Neuronal stem cell (in vitro differentiated cells): ENCODE measurements around the gene NFS1.

Source experiments
- DNase-seq: peaks from one replicate; pipeline ENCODE4 v3.0.0-alpha.2; 2013; ENCODE audit warnings: low spot score
- H2AFZ ChIP-seq: one replicate; pipeline ENCODE4 v1.6.1; 2013; ENCODE audit warnings: mild to moderate bottlenecking, low read length, inconsistent platforms
- H2AK5ac ChIP-seq: 2 replicates; pipeline ENCODE4 v1.6.1; 2013; ENCODE audit warnings: low read depth, mild to moderate bottlenecking, inconsistent platforms, low read length, moderate library complexity, mixed read lengths
- H2BK120ac ChIP-seq: 2 replicates; pipeline ENCODE4 v1.6.1; 2013; ENCODE audit warnings: low read depth, mild to moderate bottlenecking, inconsistent platforms, low read length, moderate library complexity, mixed read lengths
- H2BK12ac ChIP-seq: one replicate; pipeline ENCODE4 v1.6.1; 2013; ENCODE audit warnings: low read length, inconsistent platforms
- H2BK15ac ChIP-seq: 2 replicates; pipeline ENCODE4 v1.6.1; 2013; ENCODE audit warnings: mild to moderate bottlenecking, low read length, inconsistent platforms, mixed read lengths
- H2BK5ac ChIP-seq: one replicate; pipeline ENCODE4 v1.6.1; 2013; ENCODE audit warnings: inconsistent platforms, mild to moderate bottlenecking, low read length, moderate library complexity
- H3K14ac ChIP-seq: one replicate; pipeline ENCODE4 v1.6.1; 2013; ENCODE audit warnings: low read length, inconsistent platforms
- H3K18ac ChIP-seq: 2 replicates; pipeline ENCODE4 v1.6.1; 2013; ENCODE audit warnings: low read length, inconsistent platforms
- H3K23ac ChIP-seq: 2 replicates; pipeline ENCODE4 v1.6.1; 2013; ENCODE audit warnings: low read depth, mild to moderate bottlenecking, mixed read lengths, low read length, inconsistent platforms; ENCODE audit not compliant: poor library complexity
- H3K27ac ChIP-seq: replicated peaks from 3 replicates; pipeline ENCODE4 v1.5.1; 2013; ENCODE audit warnings: low read length, inconsistent platforms
- H3K27me3 ChIP-seq, 3 experiments: 2 replicates each; pipeline ENCODE4 v1.6.1; 2013; ENCODE audit warnings: low read length in 3 of 3, mild to moderate bottlenecking in 2 of 3, inconsistent platforms in 1 of 3, low read depth in 1 of 3, mixed read lengths in 1 of 3, moderate library complexity in 1 of 3; ENCODE audit not compliant: control insufficient read depth in 3 of 3, insufficient read depth in 3 of 3
- H3K36me3 ChIP-seq, 2 donors: replicated peaks in 1 of 2; 2 replicates each; pipeline ENCODE4 v1.6.1; 2013; ENCODE audit warnings: low read length in 2 of 2; ENCODE audit not compliant: control insufficient read depth in 2 of 2, insufficient read depth in 2 of 2
- H3K4ac ChIP-seq: 2 replicates; pipeline ENCODE4 v1.6.1; 2013; ENCODE audit warnings: inconsistent platforms, mild to moderate bottlenecking, low read length, moderate library complexity
- H3K4me1 ChIP-seq, 2 donors: 1 replicate in 1 of 2; 2 replicates in 1 of 2; pipeline ENCODE4 v1.6.1; 2013; ENCODE audit warnings: low read length in 2 of 2, low read depth in 1 of 2; ENCODE audit not compliant: control insufficient read depth in 2 of 2, insufficient read depth in 1 of 2
- H3K4me2 ChIP-seq: one replicate; pipeline ENCODE4 v1.6.1; 2013; ENCODE audit warnings: mild to moderate bottlenecking, low read length, inconsistent platforms; ENCODE audit not compliant: insufficient read depth, poor library complexity, severe bottlenecking
- H3K4me3 ChIP-seq, 2 donors: 2 replicates each; pipeline ENCODE4 v1.5.1; 2013; ENCODE audit warnings: low read length in 2 of 2, mild to moderate bottlenecking in 2 of 2, inconsistent platforms in 1 of 2, moderate library complexity in 1 of 2
- H3K79me1 ChIP-seq: one replicate; pipeline ENCODE4 v1.6.1; 2013; ENCODE audit warnings: low read depth, mild to moderate bottlenecking, inconsistent platforms, low read length, moderate library complexity
- H3K9ac ChIP-seq: one replicate; pipeline ENCODE4 v1.6.1; 2013; ENCODE audit warnings: mild to moderate bottlenecking, low read depth, low read length, inconsistent platforms; ENCODE audit not compliant: poor library complexity
- H3K9me3 ChIP-seq, 2 donors: replicated peaks in 1 of 2; 2 replicates each; pipeline versions ENCODE3 to v1.6.1; 2013; ENCODE audit warnings: low read length in 2 of 2, mild to moderate bottlenecking in 2 of 2, inconsistent platforms in 1 of 2, low read depth in 1 of 2, mixed read lengths in 1 of 2, moderate library complexity in 1 of 2; ENCODE audit not compliant: control insufficient read depth in 2 of 2, insufficient read depth in 1 of 2
- H4K8ac ChIP-seq: one replicate; pipeline ENCODE4 v1.6.1; 2013; ENCODE audit warnings: low read depth, mild to moderate bottlenecking, inconsistent platforms, low read length, moderate library complexity
- H4K91ac ChIP-seq: one replicate; pipeline ENCODE4 v1.6.1; 2013; ENCODE audit warnings: low read length, low read depth, mild to moderate bottlenecking, inconsistent platforms; ENCODE audit not compliant: poor library complexity
- WGBS, 2 donors: extraction: QIAGEN DNeasy Blood & Tissue Kit; methylation state at CpG; one replicate each; pipeline ENCODE4 v1.1.7; 2013; ENCODE audit warnings: missing lambda C conversion rate in 2 of 2, mixed read lengths in 1 of 2; ENCODE audit not compliant: insufficient read length in 2 of 2, insufficient replicate concordance in 1 of 2; ENCODE audit errors: extremely low coverage in 2 of 2; 5-methylcytosine and 5-hydroxymethylcytosine counted together

The NFS1 gene

GRCh38 chr20:35710884-35711587 is 11.9 kb upstream of the NFS1 start:
- no peak for DNase-seq
- Histone ChIP-seq H3K4me1 (peaks cover 0 to 12% of the 10 kb centered on the region in 2 donors), H2BK120ac (no peak overlapping the region), H2BK5ac (no peak overlapping the region), H3K9me3 (no peaks in the 10 kb centered on the region), H4K8ac (no peak overlapping the region), H3K36me3 (peaks cover 30 to 100% of the 10 kb centered on the region in 2 donors), H3K27me3 (no peaks in the 10 kb centered on the region), H2BK15ac (no peak overlapping the region), H3K14ac (no peak overlapping the region), H2AFZ (no peak overlapping the region), H3K4ac (no peak overlapping the region), H3K9ac (no peak overlapping the region), H3K27ac (no peak overlapping the region), H3K23ac (no peak overlapping the region), H2BK12ac (no peak overlapping the region), H4K91ac (no peak overlapping the region), H3K18ac (no peak overlapping the region), H3K4me3 (no peak overlapping the region), H3K4me2 (no peak overlapping the region), H3K79me1 (no peaks in the 10 kb centered on the region), H2AK5ac (no peak overlapping the region)
- WGBS, 2 donors = no CpG with 5 or more reads among the region's 6 CpGs

GRCh38 chr20:35710039-35710438 is 10.9 kb upstream of the NFS1 start:
- Histone ChIP-seq H3K79me1 (no peaks in the 10 kb centered on the region), H2BK120ac (no peak overlapping the region), H2AFZ (no peak overlapping the region), H3K9me3 (no peaks in the 10 kb centered on the region), H3K27me3 (no peaks in the 10 kb centered on the region), H3K4me3 (no peak overlapping the region), H4K91ac (no peak overlapping the region), H3K4ac (no peak overlapping the region), H2AK5ac (no peak overlapping the region), H3K9ac (no peak overlapping the region), H2BK15ac (no peak overlapping the region), H2BK12ac (no peak overlapping the region), H3K36me3 (peaks cover 27 to 100% of the 10 kb centered on the region in 2 donors), H3K27ac (no peak overlapping the region), H4K8ac (no peak overlapping the region), H3K4me1 (peaks cover 0 to 12% of the 10 kb centered on the region in 2 donors), H3K23ac (no peak overlapping the region), H2BK5ac (no peak overlapping the region), H3K18ac (no peak overlapping the region), H3K4me2 (no peak overlapping the region), H3K14ac (no peak overlapping the region)
- no peak for DNase-seq

GRCh38 chr20:35709259-35709658 is 10.1 kb upstream of the NFS1 start:
- no peak overlapping the region for H2BK15ac ChIP-seq
- H3K79me1 ChIP-seq = no peaks in the 10 kb centered on the region
- peaks cover 0 to 12% of the 10 kb centered on the region in 2 donors for H3K4me1 ChIP-seq
- H2BK12ac ChIP-seq = no peak overlapping the region
- DNase-seq = no peak
- H3K9ac ChIP-seq = no peak overlapping the region
- no peaks in the 10 kb centered on the region for H3K27me3 ChIP-seq
- H2AFZ ChIP-seq = no peak overlapping the region
- H2BK5ac ChIP-seq = no peak overlapping the region
- no peak overlapping the region for H3K4me2 ChIP-seq
- no peak overlapping the region for H3K23ac ChIP-seq
- H3K9me3 ChIP-seq = no peaks in the 10 kb centered on the region
- H3K4ac ChIP-seq = no peak overlapping the region
- H2BK120ac ChIP-seq = no peak overlapping the region
- no peak overlapping the region for H3K27ac ChIP-seq
- no peak overlapping the region for H4K8ac ChIP-seq
- H2AK5ac ChIP-seq = no peak overlapping the region
- WGBS, 2 donors = no CpG with 5 or more reads among the region's 1 CpG
- H4K91ac ChIP-seq = no peak overlapping the region
- H3K14ac ChIP-seq = no peak overlapping the region
- H3K36me3 ChIP-seq = peaks cover 26 to 100% of the 10 kb centered on the region in 2 donors
- H3K18ac ChIP-seq = no peak overlapping the region
- H3K4me3 ChIP-seq = no peak overlapping the region

- Histone ChIP-seq H2BK120ac (no peak overlapping the region), H4K8ac (no peak overlapping the region), H3K4ac (no peak overlapping the region), H3K14ac (no peak overlapping the region), H3K27ac (no peak overlapping the region), H2AK5ac (no peak overlapping the region), H3K79me1 (no peaks in the 10 kb centered on the region), H3K4me2 (no peak overlapping the region), H2BK5ac (no peak overlapping the region), H3K27me3 (no peaks in the 10 kb centered on the region), H2BK15ac (no peak overlapping the region), H3K23ac (no peak overlapping the region), H3K4me3 (no peak overlapping the region), H3K4me1 (peaks cover 0 to 12% of the 10 kb centered on the region in 2 donors), H3K18ac (no peak overlapping the region), H3K9me3 (no peaks in the 10 kb centered on the region), H2BK12ac (no peak overlapping the region), H3K9ac (no peak overlapping the region), H4K91ac (no peak overlapping the region), H2AFZ (no peak overlapping the region), H3K36me3 (peaks cover 22 to 100% of the 10 kb centered on the region in 2 donors)
- no peak for DNase-seq
- no CpG with 5 or more reads among the region's 1 CpG for WGBS, 2 donors
Measured at GRCh38 chr20:35708502-35708901, 9.3 kb upstream of the NFS1 start.
